Muscle of leg (tissue), 16 donors: ENCODE results near the gene PCDHGA6. TPM values are rescaled to one million over a fixed set of nuclear protein-coding genes. Genes with fewer than 3 reads are reported as not detected.
"Not testable (repeated sequence)": the region's sequence is repeated elsewhere in the genome, so short reads cannot be mapped to it uniquely, and the experiment has no call there.

Source experiments
- DNase-seq: peaks from one replicate; pipeline ENCODE4 v3.0.0; 2013
- H3K27ac ChIP-seq: one replicate; pipeline ENCODE4 v1.5.1; 2013; ENCODE audit warnings: mild to moderate bottlenecking, low read length, control low read depth
- H3K27me3 ChIP-seq: one replicate; pipeline ENCODE4 v1.6.1; 2013; ENCODE audit warnings: low read length; ENCODE audit not compliant: control insufficient read depth, insufficient read depth
- H3K36me3 ChIP-seq: one replicate; pipeline ENCODE4 v1.6.1; 2013; ENCODE audit warnings: low read length; ENCODE audit not compliant: control insufficient read depth, insufficient read depth
- H3K4me1 ChIP-seq: one replicate; pipeline ENCODE4 v1.6.1; 2013; ENCODE audit warnings: low read length; ENCODE audit not compliant: control insufficient read depth, insufficient read depth
- H3K4me3 ChIP-seq: one replicate; pipeline ENCODE4 v1.5.1; 2013; ENCODE audit warnings: low read length, control low read depth
- H3K9me3 ChIP-seq: replicated peaks from 2 replicates; pipeline ENCODE4 v1.6.1; 2013; ENCODE audit warnings: low read depth, low read length; ENCODE audit not compliant: control insufficient read depth
- WGBS: methylation state at CpG from one replicate; pipeline ENCODE4 v1.1.5; 2013; ENCODE audit warnings: missing lambda C conversion rate; ENCODE audit not compliant: insufficient coverage; 5-methylcytosine and 5-hydroxymethylcytosine counted together
- long read RNA-seq, 11 donors: transcript quantifications; one replicate each; lab custom pipeline, GENCODE V29; 2026
- polyA plus RNA-seq, 8 donors: library from polyadenylated mRNA; unstranded; fragments of 120-200 nt; gene quantifications; one replicate each; pipeline versions ENCODE4 v1.2.1 to v1.2.3, GENCODE V29; 2013; ENCODE audit warnings: inconsistent platforms in 1 of 8, low replicate concordance in 1 of 8; ENCODE audit not compliant: insufficient read length in 8 of 8, insufficient read depth in 1 of 8
- total RNA-seq: library from RNA; stranded (reverse); fragments of 120-200 nt; gene quantifications from one replicate; pipeline ENCODE4 v1.2.4, GENCODE V29; 2013

Gene PCDHGA6
- total RNA-seq (3.5 TPM), polyA plus RNA-seq (1 to 10 TPM; 2.2 to 4.4 (median 3.0) TPM)
- long read RNA-seq, donor 1, full-length matches to known transcripts = 2 of 2 reads
- long read RNA-seq, donor 1, partial matches to known transcripts = 0 of 2 reads
- long read RNA-seq, donor 1, other reads (novel, unspliced or antisense) = 0 of 2 reads
- long read RNA-seq, donor 2 = 0 reads
- long read RNA-seq, donor 3, full-length matches to known transcripts = 1 of 1 reads
- long read RNA-seq, donor 3, partial matches to known transcripts = 0 of 1 reads
- long read RNA-seq, donor 3, other reads (novel, unspliced or antisense) = 0 of 1 reads
- long read RNA-seq, donor 4 = 0 reads
- long read RNA-seq, donor 5, full-length matches to known transcripts = 4 of 4 reads
- long read RNA-seq, donor 5, partial matches to known transcripts = 0 of 4 reads
- long read RNA-seq, donor 5, other reads (novel, unspliced or antisense) = 0 of 4 reads
- long read RNA-seq, donor 6, full-length matches to known transcripts = 1 of 1 reads
- long read RNA-seq, donor 6, partial matches to known transcripts = 0 of 1 reads
- long read RNA-seq, donor 6, other reads (novel, unspliced or antisense) = 0 of 1 reads
- long read RNA-seq, donor 7, full-length matches to known transcripts = 3 of 3 reads
- long read RNA-seq, donor 7, partial matches to known transcripts = 0 of 3 reads
- long read RNA-seq, donor 7, other reads (novel, unspliced or antisense) = 0 of 3 reads
- long read RNA-seq, donor 8, full-length matches to known transcripts = 3 of 3 reads
- long read RNA-seq, donor 8, partial matches to known transcripts = 0 of 3 reads
- long read RNA-seq, donor 8, other reads (novel, unspliced or antisense) = 0 of 3 reads
- long read RNA-seq, donor 9 = 0 reads
- long read RNA-seq, donor 10, full-length matches to known transcripts = 3 of 3 reads
- long read RNA-seq, donor 10, partial matches to known transcripts = 0 of 3 reads
- long read RNA-seq, donor 10, other reads (novel, unspliced or antisense) = 0 of 3 reads
- long read RNA-seq, donor 11, full-length matches to known transcripts = 5 of 5 reads
- long read RNA-seq, donor 11, partial matches to known transcripts = 0 of 5 reads
- long read RNA-seq, donor 11, other reads (novel, unspliced or antisense) = 0 of 5 reads

DNA sequence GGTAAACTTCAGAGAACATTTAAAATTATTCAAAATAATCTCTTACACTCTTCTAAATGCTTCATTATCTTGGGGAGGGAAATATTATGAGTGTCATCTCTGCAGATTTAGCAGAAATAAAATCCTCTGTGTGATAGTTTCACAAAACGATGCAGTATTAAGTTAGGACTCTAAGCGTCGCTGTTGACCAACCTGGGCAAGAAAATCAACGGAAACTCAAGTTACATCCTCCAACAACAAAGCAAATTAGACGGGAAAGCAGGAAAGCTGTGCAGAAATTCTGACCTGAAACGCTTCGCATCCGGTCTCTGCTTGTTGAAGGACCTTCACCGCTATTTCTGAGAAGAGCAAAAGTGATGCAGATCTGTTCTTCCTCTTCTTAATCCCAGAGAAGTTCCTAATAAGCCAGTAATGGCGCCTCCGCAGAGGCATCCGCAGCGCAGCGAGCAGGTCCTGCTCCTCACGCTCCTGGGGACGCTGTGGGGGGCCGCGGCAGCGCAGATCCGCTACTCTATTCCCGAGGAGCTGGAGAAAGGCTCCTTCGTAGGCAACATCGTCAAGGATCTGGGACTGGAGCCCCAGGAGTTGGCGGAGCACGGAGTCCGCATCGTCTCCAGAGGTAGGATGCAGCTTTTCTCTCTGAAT is at the start of gene PCDHGA6:
PCDHGA6 (plus strand) TSS at position 219 of the 645 bp plus-strand sequence; CDS start at position 412, 193 bp downstream.
- peak within 1 kb of the TSS; percentile 30 for H3K4me3 ChIP-seq
- WGBS = 13% methylated on average over 26 of the region's 27 CpGs
- H3K27ac ChIP-seq = no peak within 1 kb of the TSS
- peaks cover 72% of the 10 kb centered on the region for H3K9me3 ChIP-seq
- peak; percentile 17 for DNase-seq
- no peaks in the 10 kb centered on the region for H3K4me1 ChIP-seq
- no peaks in the 10 kb centered on the region for H3K36me3 ChIP-seq
- peaks cover 21% of the 10 kb centered on the region for H3K27me3 ChIP-seq

DNA sequence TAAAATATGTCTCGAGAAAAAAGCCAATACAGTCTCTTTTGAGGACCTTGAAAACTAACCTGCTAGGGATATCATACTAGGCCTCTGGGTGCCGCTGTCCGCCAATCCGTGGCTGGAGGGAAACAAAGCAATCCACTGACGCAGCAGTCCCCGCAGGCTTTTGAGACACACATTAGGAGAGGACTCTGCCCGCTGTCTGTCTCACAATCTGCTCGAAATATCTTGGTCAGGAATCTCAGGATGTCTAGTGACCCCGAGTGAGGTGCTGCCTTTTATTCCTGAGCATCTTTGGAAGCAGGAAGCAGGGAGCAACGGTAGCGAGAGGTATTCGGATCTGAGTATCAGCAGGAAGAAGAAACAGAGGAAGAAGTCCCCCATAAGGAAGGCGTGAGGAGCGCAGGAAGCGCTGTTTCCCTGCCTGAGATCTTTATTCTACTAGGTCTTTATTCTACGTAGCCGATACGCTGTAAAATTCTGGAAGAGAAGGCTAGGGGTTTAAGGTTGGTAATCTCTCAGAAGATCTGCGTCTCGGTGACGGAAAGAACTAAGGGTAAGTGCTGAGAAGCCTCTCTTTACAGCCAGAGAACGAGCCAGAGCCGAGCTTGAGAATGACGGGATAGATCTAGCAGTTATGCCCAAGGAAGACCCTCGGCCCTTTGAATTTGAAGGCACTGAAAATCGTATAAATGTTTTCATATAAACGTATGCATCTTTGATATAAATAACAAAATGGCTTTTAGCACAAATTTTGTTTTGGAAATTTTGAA is 47.4 kb upstream of the PCDHGA6 start:
- Histone ChIP-seq H3K27me3 (peaks cover 3% of the 10 kb centered on the region), H3K4me1 (peaks cover under 1% of the 10 kb centered on the region), H3K36me3 (no peaks in the 10 kb centered on the region), H3K9me3 (peaks cover 35% of the 10 kb centered on the region), H3K4me3 (peak overlapping the region; percentile 6), H3K27ac (no peak overlapping the region)
- DNase-seq = peak; percentile 51
- WGBS = 8% methylated on average over 17 of the region's 27 CpGs

DNA sequence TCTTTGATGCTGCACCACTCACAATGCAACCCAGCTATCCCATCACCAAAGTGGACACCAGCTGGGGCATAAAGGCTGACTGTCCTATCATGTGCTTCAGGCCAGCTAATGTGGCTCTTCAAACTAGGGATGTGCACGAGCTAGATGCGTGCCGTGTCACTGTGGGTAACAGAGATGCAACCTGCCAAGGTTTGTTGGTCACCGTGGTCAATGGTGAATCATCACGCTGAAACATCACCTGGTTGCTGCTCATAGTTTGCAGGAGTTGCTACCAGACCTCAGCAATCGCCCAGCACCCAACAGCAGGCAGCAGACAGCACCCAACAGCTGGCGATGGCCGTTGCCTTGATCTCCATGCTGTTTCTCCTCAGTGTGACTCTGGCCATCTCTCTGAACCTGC is 45.5 kb upstream of the PCDHGA6 start:
- H3K27ac ChIP-seq = no peak overlapping the region
- WGBS = 81% methylated on average over 8 of the region's 8 CpGs
- H3K4me1 ChIP-seq = no peaks in the 10 kb centered on the region
- H3K36me3 ChIP-seq = no peaks in the 10 kb centered on the region
- H3K27me3 ChIP-seq = peaks cover 3% of the 10 kb centered on the region
- no peak for DNase-seq
- H3K4me3 ChIP-seq = no peak overlapping the region
- H3K9me3 ChIP-seq = peaks cover 43% of the 10 kb centered on the region

DNA sequence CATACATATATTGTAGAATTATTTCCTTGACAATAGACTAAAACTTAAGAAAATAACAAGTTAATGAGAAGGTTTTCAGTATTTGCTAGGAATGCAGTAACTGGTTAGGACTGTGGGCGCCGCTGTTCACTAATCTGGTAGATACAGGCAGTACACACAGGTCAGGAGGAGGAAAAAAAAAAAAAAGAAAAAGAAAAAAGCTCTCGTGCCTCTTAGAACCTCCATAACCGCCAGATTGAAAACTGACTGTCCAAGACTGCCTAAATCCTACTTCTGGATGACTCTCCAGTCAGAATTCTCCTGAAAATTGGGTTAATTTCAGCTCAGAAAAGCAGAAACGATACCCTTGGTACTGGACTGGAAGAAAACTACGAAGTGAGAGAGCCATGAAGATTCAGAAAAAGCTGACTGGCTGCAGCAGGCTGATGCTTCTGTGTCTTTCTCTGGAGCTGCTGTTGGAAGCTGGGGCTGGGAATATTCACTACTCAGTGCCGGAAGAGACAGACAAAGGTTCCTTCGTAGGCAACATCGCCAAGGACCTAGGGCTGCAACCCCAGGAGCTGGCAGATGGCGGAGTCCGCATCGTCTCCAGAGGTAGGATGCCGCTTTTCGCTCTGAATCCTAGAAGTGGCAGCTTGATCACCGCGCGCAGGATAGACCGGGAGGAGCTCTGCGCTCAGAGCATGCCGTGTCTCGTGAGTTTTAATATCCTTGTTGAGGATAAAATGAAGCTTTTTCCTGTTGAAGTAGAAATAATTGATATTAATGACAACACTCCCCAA is 43.2 kb upstream of the PCDHGA6 start, which contains the start of gene PCDHGA1:
PCDHGA1 (plus strand) TSS at position 216 of the 782 bp plus-strand sequence.
- Histone ChIP-seq H3K36me3 (no peaks in the 10 kb centered on the region), H3K27me3 (peaks cover 3% of the 10 kb centered on the region), H3K4me3 (no peak within 1 kb of the TSS), H3K4me1 (no peaks in the 10 kb centered on the region), H3K9me3 (peaks cover 47% of the 10 kb centered on the region), H3K27ac (no peak within 1 kb of the TSS)
- DNase-seq = peak; percentile 2
- WGBS = 26% methylated on average over 10 of the region's 21 CpGs

DNA sequence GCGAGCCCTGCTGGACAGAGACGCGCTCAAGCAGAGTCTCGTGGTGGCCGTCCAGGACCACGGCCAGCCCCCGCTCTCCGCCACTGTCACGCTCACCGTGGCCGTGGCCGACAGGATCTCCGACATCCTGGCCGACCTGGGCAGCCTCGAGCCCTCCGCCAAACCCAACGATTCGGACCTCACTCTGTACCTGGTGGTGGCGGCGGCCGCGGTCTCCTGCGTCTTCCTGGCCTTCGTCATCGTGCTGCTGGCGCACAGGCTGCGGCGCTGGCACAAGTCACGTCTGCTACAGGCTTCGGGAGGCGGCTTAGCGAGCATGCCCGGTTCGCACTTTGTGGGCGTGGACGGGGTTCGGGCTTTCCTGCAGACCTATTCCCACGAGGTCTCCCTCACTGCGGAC is 41.1 kb upstream of the PCDHGA6 start:
- H3K9me3 ChIP-seq = peaks cover 40% of the 10 kb centered on the region
- DNase-seq, H3K36me3 ChIP-seq, H3K27me3 ChIP-seq, H3K4me3 ChIP-seq, H3K4me1 ChIP-seq, H3K27ac ChIP-seq: not testable (repeated sequence)
- 52% methylated on average over 27 of the region's 39 CpGs for WGBS

- Histone ChIP-seq H3K36me3 (no peaks in the 10 kb centered on the region), H3K9me3 (peaks cover 41% of the 10 kb centered on the region), H3K27me3 (peaks cover 8% of the 10 kb centered on the region), H3K27ac (no peak within 1 kb of the TSS), H3K4me3 (peak within 1 kb of the TSS; percentile 14), H3K4me1 (no peaks in the 10 kb centered on the region)
- peak; percentile 38 for DNase-seq
- WGBS = 15% methylated on average over 21 of the region's 27 CpGs
Measured at GRCh38 chr5:141338538-141339306, 35.0 kb upstream of the PCDHGA6 start, which contains the start of gene PCDHGA2. PCDHGA2 (plus strand) TSS chr5:141338760.

GRCh38 chr5:141340781-141341354 is 32.8 kb upstream of the PCDHGA6 start:
- not testable (repeated sequence) for H3K36me3 ChIP-seq, H3K4me3 ChIP-seq, H3K27ac ChIP-seq, DNase-seq, H3K4me1 ChIP-seq, H3K27me3 ChIP-seq
- 82% methylated on average over 25 of the region's 45 CpGs for WGBS
- peaks cover 55% of the 10 kb centered on the region for H3K9me3 ChIP-seq

- Histone ChIP-seq H3K4me1 (no peaks in the 10 kb centered on the region), H3K27me3 (peaks cover 8% of the 10 kb centered on the region), H3K9me3 (peaks cover 59% of the 10 kb centered on the region), H3K27ac (no peak overlapping the region), H3K36me3 (no peaks in the 10 kb centered on the region), H3K4me3 (no peak overlapping the region)
- no peak for DNase-seq
- WGBS = no CpG with 5 or more reads among the region's 1 CpG
Measured at GRCh38 chr5:141342773-141343172, 30.9 kb upstream of the PCDHGA6 start.
